Endothelial cell of umbilical vein (primary cell): ENCODE measurements around the gene SSC4D. TPM values are rescaled to one million over a fixed set of nuclear protein-coding genes. Genes with fewer than 3 reads are reported as not detected.
A peak's percentile ranks its signal among the peaks of the same experiment; 100 is the strongest.
"Not testable (repeated sequence)": the region's sequence is repeated elsewhere in the genome, so short reads cannot be mapped to it uniquely, and the experiment has no call there.

Experiments
- BruUV-seq: library from RNA; stranded (reverse); fragments of 400-500 nt; replicated peaks from 2 replicates; lab custom pipeline; 2021; lab: Mats Ljungman, UMichigan
- CTCF ChIA-PET: fragments of 300-600, 350-600 bp; sonication (Branson Sonifier 250); formaldehyde crosslinking; loops from one replicate; lab custom pipeline; 2021; ENCODE audit warnings: antibody characterized with exemption, inconsistent platforms; lab: Charles Lee
- POLR2A ChIA-PET: fragments of 300-600, 350-600 bp; sonication (Branson Sonifier 250); formaldehyde crosslinking; loops from one replicate; lab custom pipeline; 2021; ENCODE audit warnings: antibody characterized with exemption, inconsistent platforms; lab: Charles Lee
- DNase-seq: peaks from one replicate; pipeline ENCODE4 v3.0.0-alpha.2; 2011; ENCODE audit warnings: low read depth, low spot score
- FAIRE-seq: peaks from 2 replicates; lab custom pipeline; 2011; peaks lifted over from hg19 to GRCh38; lab: Jason Lieb, UNC
- H2AFZ ChIP-seq: 2 replicates; pipeline ENCODE4 v1.6.0; 2012; ENCODE audit warnings: low read depth, low read length, control low read depth, inconsistent platforms
- H3K27ac ChIP-seq: 2 replicates; pipeline ENCODE4 v1.5.1; 2011; ENCODE audit warnings: low read depth, mild to moderate bottlenecking, control low read depth, low read length, moderate library complexity; ENCODE audit not compliant: insufficient read depth
- H3K27me3 ChIP-seq, 2 experiments: 2 replicates each; pipeline versions ENCODE4 v1.6.0 to v1.6.1; 2011; ENCODE audit warnings: low read length in 2 of 2, mixed read lengths in 1 of 2; ENCODE audit not compliant: control insufficient read depth in 2 of 2, insufficient read depth in 2 of 2
- H3K36me3 ChIP-seq, 2 experiments: 2 replicates in 1 of 2; 3 replicates in 1 of 2; pipeline ENCODE4 v1.5.1; 2011; ENCODE audit warnings: low read length in 2 of 2, mild to moderate bottlenecking in 1 of 2, moderate library complexity in 1 of 2; ENCODE audit not compliant: control insufficient read depth in 2 of 2, insufficient read depth in 2 of 2; ENCODE audit errors: extremely low read depth in 1 of 2
- H3K4me1 ChIP-seq: 3 replicates; pipeline ENCODE4 v1.5.1; 2011; ENCODE audit warnings: mild to moderate bottlenecking, low read length; ENCODE audit not compliant: control insufficient read depth, insufficient read depth; ENCODE audit errors: extremely low read depth
- H3K4me2 ChIP-seq: 2 replicates; pipeline ENCODE4 v1.6.1; 2011; ENCODE audit warnings: low read length, control low read depth, mixed read lengths; ENCODE audit not compliant: insufficient read depth
- H3K4me3 ChIP-seq, 3 experiments: fragments of 200-600 bp in 1 of 3; sonication (generic), shearing (Covaris generic) in 1 of 3; replicated peaks in 1 of 3; 2 replicates each; pipeline ENCODE4 v1.5.1; 2011 to 2016; ENCODE audit warnings: control low read depth in 3 of 3, low read length in 3 of 3, mild to moderate bottlenecking in 2 of 3, inconsistent platforms in 1 of 3, low read depth in 1 of 3, moderate library complexity in 1 of 3; ENCODE audit not compliant: insufficient read depth in 1 of 3
- H3K79me2 ChIP-seq: 2 replicates; pipeline ENCODE4 v1.6.0; 2012; ENCODE audit warnings: low read length, inconsistent platforms; ENCODE audit not compliant: control insufficient read depth, insufficient read depth
- H3K9ac ChIP-seq: replicated peaks from 2 replicates; pipeline ENCODE3; 2011; ENCODE audit warnings: low read length, control low read depth; ENCODE audit not compliant: insufficient read depth; ENCODE audit errors: extremely low read depth
- H3K9me1 ChIP-seq: replicated peaks from 3 replicates; pipeline ENCODE4 v1.6.0; 2011; ENCODE audit warnings: mild to moderate bottlenecking, low read length; ENCODE audit not compliant: control insufficient read depth, insufficient read depth; ENCODE audit errors: extremely low read depth
- H3K9me3 ChIP-seq: replicated peaks from 2 replicates; pipeline ENCODE4 v1.5.1; 2012; ENCODE audit warnings: low read length, inconsistent platforms; ENCODE audit not compliant: control insufficient read depth, insufficient read depth
- H4K20me1 ChIP-seq: replicated peaks from 2 replicates; pipeline ENCODE3; 2011; ENCODE audit warnings: mild to moderate bottlenecking, low read length; ENCODE audit not compliant: control insufficient read depth, insufficient read depth; ENCODE audit errors: extremely low read depth
- JUN ChIP-seq: IDR thresholded peaks from 2 replicates; pipeline ENCODE4 v1.6.1; 2011; ENCODE audit warnings: borderline replicate concordance, low read depth; ENCODE audit not compliant: insufficient read length, insufficient read depth
- dilution Hi-C: fragments of 300-500 bp; cut with MboI; formaldehyde crosslinking; loops from one replicate; pipeline ENCODE4 v1.15.0; 2019; ENCODE audit warnings: low sequenced_read_pairs; ENCODE audit not compliant: extremely low pct_ligation_motif_present
- intact Hi-C: fragments of 100-400 bp; cut with micrococcal nuclease; formaldehyde crosslinking; loops from one replicate; pipeline ENCODE4 v1.10.0; 2022
- polyA plus RNA-seq, 4 experiments: library from polyadenylated mRNA; depleted of rRNA in 3 of 4; stranded (reverse) in 3 of 4; unstranded in 1 of 4; fragments of >200 nt; gene quantifications; 2 replicates each; pipeline versions ENCODE4 v1.2.1 to v1.2.3, GENCODE V29; 2011 to 2012; ENCODE audit warnings: missing spikeins in 1 of 4
- total RNA-seq: library from RNA; stranded (reverse); gene quantifications from 2 replicates; pipeline ENCODE4 v1.2.3, GENCODE V29; 2021

The SSC4D gene
- total and polyA plus RNA-seq, 2 donors (not counting 3 experiments of a cell fraction or from before 2014, with no cell fraction given), result 0.46 to 0.88 TPM

DNA sequence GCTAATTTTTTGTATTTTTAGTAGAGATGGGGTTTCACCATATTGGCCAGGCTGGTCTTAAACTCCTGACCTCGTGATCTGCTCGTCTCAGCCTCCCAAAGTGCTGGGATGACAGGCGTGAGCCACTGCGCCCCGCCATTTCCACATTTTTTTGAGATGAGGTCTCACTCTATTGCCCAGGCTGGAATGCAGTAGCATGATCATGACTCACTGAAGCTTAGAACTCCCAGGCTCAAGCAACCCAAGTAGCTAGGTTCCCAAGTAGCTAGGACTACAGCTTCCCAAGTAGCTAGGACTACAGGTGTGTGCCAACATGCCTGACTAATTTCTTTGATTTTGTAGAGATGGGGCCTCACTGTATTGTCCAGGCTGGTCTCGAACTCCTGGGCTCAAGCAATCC is 11.6 kb upstream of the SSC4D start:
- H2AFZ ChIP-seq, H3K36me3 ChIP-seq, H3K4me2 ChIP-seq, intact Hi-C loops, H3K27me3 ChIP-seq, H3K4me3 ChIP-seq, dilution Hi-C loops, POLR2A ChIA-PET, CTCF ChIA-PET, BruUV-seq, H3K79me2 ChIP-seq, H4K20me1 ChIP-seq, H3K4me1 ChIP-seq, H3K9me1 ChIP-seq, H3K9me3 ChIP-seq, H3K27ac ChIP-seq, H3K9ac ChIP-seq: not testable (repeated sequence)
- peak; percentile 71 for TF ChIP-seq JUN
- FAIRE-seq, result peak; percentile 59
- peak; percentile 38 for DNase-seq

DNA sequence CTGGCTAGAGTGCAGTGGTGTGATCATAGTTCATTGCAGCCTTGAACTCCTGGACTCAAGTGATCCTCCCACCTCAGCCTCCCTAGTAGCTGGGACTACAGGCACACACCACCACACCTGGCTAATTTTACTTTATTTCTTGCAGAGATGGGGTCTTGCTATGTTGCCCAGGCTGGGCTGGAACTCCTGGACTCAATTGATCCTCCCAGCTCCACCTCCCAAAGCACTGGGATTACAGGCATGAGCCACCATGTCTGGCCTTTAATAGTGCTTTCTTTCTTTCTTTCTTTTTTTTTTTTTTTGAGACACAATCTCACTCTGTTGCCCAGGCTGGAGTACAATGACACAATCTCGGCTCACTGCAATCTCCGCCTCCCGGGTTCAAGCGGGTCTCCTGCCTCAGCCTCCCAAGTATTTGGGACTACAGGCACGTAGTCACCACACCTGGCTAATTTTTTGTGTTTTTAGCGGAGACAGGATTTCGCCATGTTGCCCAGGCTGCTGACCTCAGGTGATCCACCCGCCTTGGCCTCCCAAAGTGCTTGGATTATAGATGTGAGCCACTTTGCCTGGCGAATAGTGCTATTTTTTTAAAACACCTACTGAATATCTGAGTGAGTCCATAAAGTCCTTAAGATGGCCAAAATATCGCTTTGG is 8.3 kb upstream of the SSC4D start:
- BruUV-seq, H2AFZ ChIP-seq, dilution Hi-C loops, FAIRE-seq, CTCF ChIA-PET, H3K36me3 ChIP-seq, H3K9ac ChIP-seq, DNase-seq, H3K9me3 ChIP-seq, H3K27ac ChIP-seq, H3K79me2 ChIP-seq, H3K27me3 ChIP-seq, H3K9me1 ChIP-seq, H3K4me3 ChIP-seq, H3K4me2 ChIP-seq, POLR2A ChIA-PET, intact Hi-C loops, H3K4me1 ChIP-seq, H4K20me1 ChIP-seq: not testable (repeated sequence)
